Uterus (tissue), 2 donors: Measurements from ENCODE around the gene NKAIN2.

Experiments
- CTCF ChIP-seq, 4 experiments: fragments of 200-600 bp in 2 of 4; fragments of 450-650 bp in 2 of 4; sonication (generic) in 2 of 4; IDR thresholded peaks; one replicate each; pipeline ENCODE4 v1.5.1; 2016 to 2019; ENCODE audit warnings: antibody characterized with exemption in 4 of 4, mild to moderate bottlenecking in 2 of 4, moderate library complexity in 1 of 4
- POLR2A ChIP-seq, 2 donors: fragments of 450-650 bp; IDR thresholded peaks; one replicate each; pipeline ENCODE4 v1.6.1; 2016; ENCODE audit warnings: antibody characterized with exemption in 2 of 2, mild to moderate bottlenecking in 1 of 2, moderate library complexity in 1 of 2

GRCh38 chr6:124479991-124480430 is 676.3 kb downstream of the NKAIN2 start:
- TF ChIP-seq CTCF (IDR thresholded peaks at IDR 0.05) (no peak), POLR2A (IDR thresholded peaks at IDR 0.05) (no peak)
